GM23338 (cell line): ENCODE results near the gene AXL.

Experiments
- CREB1 ChIP-seq: fragments of 250-450 bp; sonication (Bioruptor Pico); IDR thresholded peaks from 2 replicates; pipeline ENCODE4 v1.5.0; 2020; ENCODE audit warnings: low read depth, mild to moderate bottlenecking, moderate library complexity
- EZH2 ChIP-seq: fragments of 200-600 bp; sonication (generic); IDR thresholded peaks from one replicate; pipeline ENCODE4 v1.8.0; 2017; ENCODE audit warnings: antibody characterized with exemption, mild to moderate bottlenecking, low read depth; ENCODE audit not compliant: unreplicated experiment
- EZH2phosphoT487 ChIP-seq: fragments of 200-600 bp; sonication (generic); IDR thresholded peaks from one replicate; pipeline ENCODE4 v1.8.1; 2018; ENCODE audit warnings: antibody characterized with exemption; ENCODE audit not compliant: unreplicated experiment
- POLR2AphosphoS5 ChIP-seq: IDR thresholded peaks from 2 replicates; pipeline ENCODE4 v1.6.1; 2016; ENCODE audit warnings: antibody characterized with exemption, low read depth
- ZNF331 ChIP-seq: fragments of 250-450 bp; sonication (Bioruptor Pico); IDR thresholded peaks from 2 replicates; pipeline ENCODE4 v1.5.0; 2020; ENCODE audit warnings: low read depth, mild to moderate bottlenecking, moderate library complexity
- TF ChIP-seq, protein P1 (sequence below), 2 experiments: fragments of 200-600 bp in 1 of 2; sonication (generic) in 1 of 2; conservative IDR thresholded peaks; 2 replicates each; pipeline versions ENCODE4 v1.5.1 to v1.6.1; 2016 to 2017; ENCODE audit warnings: antibody characterized with exemption in 2 of 2, low read depth in 2 of 2, mild to moderate bottlenecking in 2 of 2, moderate library complexity in 1 of 2
- TF ChIP-seq, protein P2 (sequence below): IDR thresholded peaks from one replicate; pipeline ENCODE4 v1.6.1; 2018; ENCODE audit warnings: antibody characterized with exemption; ENCODE audit not compliant: unreplicated experiment

DNA sequence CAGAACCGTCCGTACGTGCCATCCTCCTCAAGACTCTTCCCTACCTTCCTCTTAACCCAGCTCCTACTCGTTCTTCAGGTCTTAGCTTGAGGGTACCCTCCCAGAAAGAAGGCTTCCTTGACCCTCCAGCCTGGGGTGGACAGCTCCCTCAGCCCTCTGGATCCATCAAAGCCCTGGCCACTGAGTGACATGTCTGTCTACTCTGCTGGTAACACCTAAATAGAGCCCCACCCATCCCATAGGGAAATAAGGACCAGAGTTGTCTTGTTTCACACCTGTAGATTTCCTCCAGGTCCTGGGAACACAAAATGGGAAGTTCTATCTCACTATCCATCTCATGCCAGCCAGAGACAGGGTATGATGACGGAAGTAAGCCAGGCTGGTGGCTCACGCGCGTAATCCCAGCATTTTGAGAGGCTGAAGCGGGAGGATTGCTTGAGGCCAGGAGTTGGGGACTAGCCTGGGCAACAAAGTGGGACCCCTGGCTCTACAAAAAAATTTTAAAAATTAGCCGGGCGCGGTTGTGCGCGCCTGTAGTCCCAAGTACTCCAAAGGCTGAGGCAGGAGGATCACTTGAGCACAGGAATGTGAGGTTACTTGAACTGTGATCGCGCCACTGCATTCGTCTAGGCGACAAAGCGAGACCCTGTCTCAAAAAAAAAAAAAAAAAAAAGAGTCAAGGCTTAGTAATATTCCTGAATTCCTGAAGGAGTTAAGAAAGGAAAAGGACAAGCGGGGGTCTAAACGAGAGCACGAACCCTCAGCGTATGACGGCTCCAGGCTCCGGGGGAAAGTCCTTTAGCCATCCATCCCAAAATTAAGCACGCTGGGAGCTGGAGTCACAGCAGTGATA is 90.4 kb downstream of the AXL start:
- TF ChIP-seq, protein P1, sequence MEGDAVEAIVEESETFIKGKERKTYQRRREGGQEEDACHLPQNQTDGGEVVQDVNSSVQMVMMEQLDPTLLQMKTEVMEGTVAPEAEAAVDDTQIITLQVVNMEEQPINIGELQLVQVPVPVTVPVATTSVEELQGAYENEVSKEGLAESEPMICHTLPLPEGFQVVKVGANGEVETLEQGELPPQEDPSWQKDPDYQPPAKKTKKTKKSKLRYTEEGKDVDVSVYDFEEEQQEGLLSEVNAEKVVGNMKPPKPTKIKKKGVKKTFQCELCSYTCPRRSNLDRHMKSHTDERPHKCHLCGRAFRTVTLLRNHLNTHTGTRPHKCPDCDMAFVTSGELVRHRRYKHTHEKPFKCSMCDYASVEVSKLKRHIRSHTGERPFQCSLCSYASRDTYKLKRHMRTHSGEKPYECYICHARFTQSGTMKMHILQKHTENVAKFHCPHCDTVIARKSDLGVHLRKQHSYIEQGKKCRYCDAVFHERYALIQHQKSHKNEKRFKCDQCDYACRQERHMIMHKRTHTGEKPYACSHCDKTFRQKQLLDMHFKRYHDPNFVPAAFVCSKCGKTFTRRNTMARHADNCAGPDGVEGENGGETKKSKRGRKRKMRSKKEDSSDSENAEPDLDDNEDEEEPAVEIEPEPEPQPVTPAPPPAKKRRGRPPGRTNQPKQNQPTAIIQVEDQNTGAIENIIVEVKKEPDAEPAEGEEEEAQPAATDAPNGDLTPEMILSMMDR (conservative IDR thresholded peaks at IDR 0.05; ENCODE audit: low read depth in 2 of 2) = no peak
- TF ChIP-seq, protein P2, sequence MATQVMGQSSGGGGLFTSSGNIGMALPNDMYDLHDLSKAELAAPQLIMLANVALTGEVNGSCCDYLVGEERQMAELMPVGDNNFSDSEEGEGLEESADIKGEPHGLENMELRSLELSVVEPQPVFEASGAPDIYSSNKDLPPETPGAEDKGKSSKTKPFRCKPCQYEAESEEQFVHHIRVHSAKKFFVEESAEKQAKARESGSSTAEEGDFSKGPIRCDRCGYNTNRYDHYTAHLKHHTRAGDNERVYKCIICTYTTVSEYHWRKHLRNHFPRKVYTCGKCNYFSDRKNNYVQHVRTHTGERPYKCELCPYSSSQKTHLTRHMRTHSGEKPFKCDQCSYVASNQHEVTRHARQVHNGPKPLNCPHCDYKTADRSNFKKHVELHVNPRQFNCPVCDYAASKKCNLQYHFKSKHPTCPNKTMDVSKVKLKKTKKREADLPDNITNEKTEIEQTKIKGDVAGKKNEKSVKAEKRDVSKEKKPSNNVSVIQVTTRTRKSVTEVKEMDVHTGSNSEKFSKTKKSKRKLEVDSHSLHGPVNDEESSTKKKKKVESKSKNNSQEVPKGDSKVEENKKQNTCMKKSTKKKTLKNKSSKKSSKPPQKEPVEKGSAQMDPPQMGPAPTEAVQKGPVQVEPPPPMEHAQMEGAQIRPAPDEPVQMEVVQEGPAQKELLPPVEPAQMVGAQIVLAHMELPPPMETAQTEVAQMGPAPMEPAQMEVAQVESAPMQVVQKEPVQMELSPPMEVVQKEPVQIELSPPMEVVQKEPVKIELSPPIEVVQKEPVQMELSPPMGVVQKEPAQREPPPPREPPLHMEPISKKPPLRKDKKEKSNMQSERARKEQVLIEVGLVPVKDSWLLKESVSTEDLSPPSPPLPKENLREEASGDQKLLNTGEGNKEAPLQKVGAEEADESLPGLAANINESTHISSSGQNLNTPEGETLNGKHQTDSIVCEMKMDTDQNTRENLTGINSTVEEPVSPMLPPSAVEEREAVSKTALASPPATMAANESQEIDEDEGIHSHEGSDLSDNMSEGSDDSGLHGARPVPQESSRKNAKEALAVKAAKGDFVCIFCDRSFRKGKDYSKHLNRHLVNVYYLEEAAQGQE = no peak
- TF ChIP-seq POLR2AphosphoS5 = no peak
- no peak for TF ChIP-seq EZH2
- no peak for TF ChIP-seq CREB1
- TF ChIP-seq EZH2phosphoT487 = no peak
- TF ChIP-seq ZNF331 = no peak
